Omental fat pad (tissue), 4 donors: ENCODE results near the gene CTXND1. TPM values are rescaled to one million over a fixed set of nuclear protein-coding genes. Genes with fewer than 3 reads are reported as not detected.

ENCODE experiments used
- ATAC-seq: fragments of 150-250 bp; one replicate; pipeline ENCODE4 v1.9.1; 2016; ENCODE audit warnings: mild to moderate bottlenecking, moderate library complexity; ENCODE audit not compliant: low FRiP score
- DNase-seq: peaks from one replicate; pipeline ENCODE4 v3.0.0-alpha.2; 2019; ENCODE audit warnings: low spot score
- CTCF ChIP-seq, 3 donors: fragments of 450-650 bp; IDR thresholded peaks; one replicate each; pipeline ENCODE4 v1.5.1; 2016 to 2017; ENCODE audit warnings: antibody characterized with exemption in 3 of 3, mild to moderate bottlenecking in 3 of 3, moderate library complexity in 2 of 3
- total RNA-seq, 4 donors: library from RNA; depleted of rRNA; stranded (reverse); fragments of >200 nt; gene quantifications; one replicate each; pipeline ENCODE4 v1.1.0, GENCODE V29; 2016

Gene CTXND1
- total RNA-seq, 4 donors from 2014 or later = 0.16 TPM; not detected in 3

- no peak for TF ChIP-seq CTCF (IDR thresholded peaks at IDR 0.05)
- ATAC-seq = no peak
- no peak for DNase-seq
Measured at GRCh38 chr15:80260551-80260950, 8.5 kb upstream of the CTXND1 start.

GRCh38 chr15:80259942-80260510, 8.0 kb upstream of the CTXND1 start:
- DNase-seq = no peak
- ATAC-seq = no peak
- TF ChIP-seq CTCF (IDR thresholded peaks at IDR 0.05) = no peak

GRCh38 chr15:80251428-80252120, 439 bp downstream of the CTXND1 start:
- ATAC-seq (peak; percentile 51), DNase-seq (no peak)
- TF ChIP-seq CTCF (IDR thresholded peaks at IDR 0.05) = no peak

- TF ChIP-seq CTCF (IDR thresholded peaks at IDR 0.05) = no peak
- no peak for ATAC-seq
- DNase-seq = no peak
Measured at GRCh38 chr15:80250614-80251427, 1.2 kb downstream of the CTXND1 start.

- DNase-seq = no peak
- ATAC-seq = no peak
- TF ChIP-seq CTCF (IDR thresholded peaks at IDR 0.05) = no peak
Measured at GRCh38 chr15:80249973-80250372, 2.0 kb downstream of the CTXND1 start.

GRCh38 chr15:80247320-80247719, 4.7 kb downstream of the CTXND1 start:
- DNase-seq (no peak), ATAC-seq (no peak)
- no peak for TF ChIP-seq CTCF (IDR thresholded peaks at IDR 0.05)
